Measurements from ENCODE around the gene MRPL21.

- TF ChIP-seq MAFK (IDR thresholded peaks at IDR 0.05; ENCODE audit: low read depth, low read length) (no peak), SP1 (IDR thresholded peaks at IDR 0.05; ENCODE audit: low read depth, low read length) (no peak), CHD2 (IDR thresholded peaks at IDR 0.05; ENCODE audit: low read length) (no peak), CTCF (IDR thresholded peaks at IDR 0.05; ENCODE audit: control extremely low read depth in 1 of 3, insufficient read depth in 1 of 3, low read depth in 1 of 3, low read length in 3 of 3) (no peak), NANOG (IDR thresholded peaks at IDR 0.05; ENCODE audit: insufficient read depth, low read depth, low read length, poor library complexity, severe bottlenecking) (no peak), HDAC2 (IDR thresholded peaks at IDR 0.05; ENCODE audit: borderline replicate concordance in 1 of 2, low read depth in 2 of 2, low read length in 2 of 2) (no peak), EP300 (IDR thresholded peaks at IDR 0.05; ENCODE audit: borderline replicate concordance in 1 of 2, low read depth in 2 of 2, low read length in 2 of 2) (no peak), POLR2A (IDR thresholded peaks at IDR 0.05; ENCODE audit: control extremely low read depth in 1 of 2, low read depth in 2 of 2, low read length in 2 of 2) (no peak), ZNF274 (IDR thresholded peaks at IDR 0.05; ENCODE audit: borderline replicate concordance, extremely low read depth, low read length) (no peak), KDM5A (IDR thresholded peaks at IDR 0.05; ENCODE audit: low read length) (no peak), SIRT6 (IDR thresholded peaks at IDR 0.05; ENCODE audit: low read length) (no peak), YY1 (IDR thresholded peaks at IDR 0.05; ENCODE audit: low read depth, low read length) (no peak), CBX5 (IDR thresholded peaks at IDR 0.05; ENCODE audit: low read depth, low read length) (no peak)
Observed at GRCh38 chr11:68845351-68846002, 58.2 kb downstream of the MRPL21 start.
